HUES6 (cell line): Measurements from ENCODE around the gene RNF4.

ENCODE experiments used
- H3K27ac ChIP-seq: 2 replicates; pipeline ENCODE4 v1.7.0; 2013; ENCODE audit warnings: low read depth, mild to moderate bottlenecking, low read length, inconsistent platforms
- H3K27me3 ChIP-seq: 2 replicates; pipeline ENCODE4 v1.6.1; 2013; ENCODE audit warnings: low read length; ENCODE audit not compliant: control insufficient read depth, insufficient read depth
- H3K36me3 ChIP-seq: 2 replicates; pipeline ENCODE4 v1.6.1; 2013; ENCODE audit warnings: low read length; ENCODE audit not compliant: control insufficient read depth, insufficient read depth
- H3K4me1 ChIP-seq: 2 replicates; pipeline ENCODE4 v1.6.1; 2013; ENCODE audit warnings: low read length; ENCODE audit not compliant: control insufficient read depth, insufficient read depth
- H3K4me3 ChIP-seq: 2 replicates; pipeline ENCODE4 v1.5.1; 2013; ENCODE audit warnings: low read depth, low read length
- H3K9ac ChIP-seq: one replicate; pipeline ENCODE4 v1.6.1; 2013; ENCODE audit warnings: mild to moderate bottlenecking, low read length
- H3K9me3 ChIP-seq: 2 replicates; pipeline ENCODE4 v1.6.1; 2013; ENCODE audit warnings: low read depth, low read length; ENCODE audit not compliant: control insufficient read depth, insufficient read depth

The RNF4 gene

GRCh38 chr4:2449051-2449450 is 19.9 kb upstream of the RNF4 start:
- no peak overlapping the region for H3K9ac ChIP-seq
- H3K27ac ChIP-seq, result no peak overlapping the region
- no peak overlapping the region for H3K4me3 ChIP-seq
- no peaks in the 10 kb centered on the region; the same call in 1 of the 2 replicates for H3K27me3 ChIP-seq
- no peaks in the 10 kb centered on the region for H3K9me3 ChIP-seq
- H3K4me1 ChIP-seq, result no peaks in the 10 kb centered on the region
- no peaks in the 10 kb centered on the region for H3K36me3 ChIP-seq

- no peaks in the 10 kb centered on the region; the same call in 1 of the 2 replicates for H3K27me3 ChIP-seq
- no peak overlapping the region for H3K27ac ChIP-seq
- no peaks in the 10 kb centered on the region for H3K9me3 ChIP-seq
- H3K4me1 ChIP-seq, result no peaks in the 10 kb centered on the region
- H3K9ac ChIP-seq, result no peak overlapping the region
- H3K36me3 ChIP-seq, result no peaks in the 10 kb centered on the region
- H3K4me3 ChIP-seq, result no peak overlapping the region
Observed at GRCh38 chr4:2449511-2450392, 19.2 kb upstream of the RNF4 start.

GRCh38 chr4:2450394-2451035 is 18.4 kb upstream of the RNF4 start:
- H3K4me3 ChIP-seq, result no peak overlapping the region
- no peaks in the 10 kb centered on the region for H3K4me1 ChIP-seq
- no peaks in the 10 kb centered on the region for H3K36me3 ChIP-seq
- H3K27me3 ChIP-seq, result no peaks in the 10 kb centered on the region; the same call in 1 of the 2 replicates
- H3K27ac ChIP-seq, result no peak overlapping the region
- no peaks in the 10 kb centered on the region for H3K9me3 ChIP-seq
- no peak overlapping the region for H3K9ac ChIP-seq

GRCh38 chr4:2451036-2451520 is 17.8 kb upstream of the RNF4 start:
- H3K9me3 ChIP-seq, result no peaks in the 10 kb centered on the region
- no peaks in the 10 kb centered on the region for H3K36me3 ChIP-seq
- H3K27me3 ChIP-seq, result no peaks in the 10 kb centered on the region; the same call in 1 of the 2 replicates
- no peaks in the 10 kb centered on the region for H3K4me1 ChIP-seq
- H3K4me3 ChIP-seq, result no peak overlapping the region
- H3K27ac ChIP-seq, result no peak overlapping the region
- no peak overlapping the region for H3K9ac ChIP-seq

GRCh38 chr4:2451821-2452785 is 16.8 kb upstream of the RNF4 start:
- Histone ChIP-seq H3K4me3 (no peak overlapping the region), H3K36me3 (no peaks in the 10 kb centered on the region), H3K4me1 (no peaks in the 10 kb centered on the region), H3K27me3 (no peaks in the 10 kb centered on the region; the same call in 1 of the 2 replicates), H3K9ac (no peak overlapping the region), H3K27ac (no peak overlapping the region), H3K9me3 (no peaks in the 10 kb centered on the region)

- peaks cover 3% of the 10 kb centered on the region; the same call in 1 of the 2 replicates for H3K4me1 ChIP-seq
- H3K9ac ChIP-seq, result no peak overlapping the region
- no peaks in the 10 kb centered on the region for H3K9me3 ChIP-seq
- H3K27me3 ChIP-seq, result peaks cover 22% of the 10 kb centered on the region
- no peaks in the 10 kb centered on the region for H3K36me3 ChIP-seq
- no peak overlapping the region for H3K4me3 ChIP-seq
- H3K27ac ChIP-seq, result no peak overlapping the region
Observed at GRCh38 chr4:2457481-2458295, 11.2 kb upstream of the RNF4 start.

- Histone ChIP-seq H3K36me3 (no peaks in the 10 kb centered on the region), H3K4me3 (no peak overlapping the region), H3K4me1 (peaks cover 8% of the 10 kb centered on the region), H3K9ac (no peak overlapping the region), H3K27ac (no peak overlapping the region), H3K27me3 (peaks cover 32% of the 10 kb centered on the region), H3K9me3 (no peaks in the 10 kb centered on the region)
Observed at GRCh38 chr4:2458546-2459491, 10.1 kb upstream of the RNF4 start.

GRCh38 chr4:2459589-2460349 is 9.1 kb upstream of the RNF4 start:
- peaks cover 8% of the 10 kb centered on the region for H3K4me1 ChIP-seq
- no peaks in the 10 kb centered on the region for H3K36me3 ChIP-seq
- H3K4me3 ChIP-seq, result no peak overlapping the region
- no peak overlapping the region for H3K27ac ChIP-seq
- H3K9ac ChIP-seq, result no peak overlapping the region
- H3K27me3 ChIP-seq, result peaks cover 33% of the 10 kb centered on the region
- H3K9me3 ChIP-seq, result no peaks in the 10 kb centered on the region
